Measurements from ENCODE around the gene B4GALT6.

The B4GALT6 gene

DNA sequence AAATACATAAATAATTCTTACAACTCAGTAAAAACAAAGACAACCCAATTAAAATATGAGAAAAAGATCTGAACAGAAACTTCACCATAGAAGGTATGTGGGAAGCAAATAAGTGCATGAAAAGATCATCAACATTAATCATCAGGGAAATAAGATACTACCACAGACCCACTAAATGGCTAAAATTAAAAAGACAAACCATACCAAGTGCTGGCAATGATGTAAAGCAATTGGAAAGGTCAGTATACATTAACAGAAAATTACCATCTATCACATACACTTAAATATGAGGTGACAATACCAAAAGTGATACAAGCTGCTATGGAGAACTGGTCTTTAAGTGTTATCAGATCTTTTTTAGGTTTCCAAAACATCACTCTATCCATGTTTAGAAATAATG lies 48.0 kb downstream of the B4GALT6 start:
- H3K4me3 ChIP-seq (ENCODE audit: low read depth, low read length) = no peak overlapping the region
- TF ChIP-seq CTCF (IDR thresholded peaks at IDR 0.05; ENCODE audit: low read depth, low read length, missing control alignments) = no peak
- DNase-seq (ENCODE audit: low read depth) = no peak

DNA sequence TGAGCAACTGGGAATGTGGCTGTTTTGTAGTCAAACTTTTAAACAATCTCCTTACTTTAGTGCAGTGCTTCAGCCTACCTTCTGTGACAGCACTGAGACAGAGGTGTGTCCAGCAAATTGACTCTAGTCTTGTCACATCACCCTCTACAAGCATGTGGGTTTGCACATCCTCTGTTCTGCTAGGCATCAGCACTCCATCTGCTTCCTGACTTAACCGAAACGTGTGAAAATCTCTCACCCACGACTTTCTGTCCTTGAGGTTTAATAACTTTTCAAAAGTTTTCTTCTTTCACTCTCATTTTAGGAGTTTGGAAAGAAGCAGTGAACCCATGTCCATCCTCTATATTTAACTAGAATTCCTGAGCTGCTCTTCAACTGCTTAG lies 50.1 kb downstream of the B4GALT6 start:
- DNase-seq (ENCODE audit: low read depth) = peak; percentile 80
- TF ChIP-seq CTCF (IDR thresholded peaks at IDR 0.05; ENCODE audit: low read depth, low read length, missing control alignments) = no peak
- no peak overlapping the region for H3K4me3 ChIP-seq (ENCODE audit: low read depth, low read length)

GRCh38 chr18:31633392-31634330 lies 50.7 kb downstream of the B4GALT6 start:
- no peak for TF ChIP-seq CTCF (IDR thresholded peaks at IDR 0.05; ENCODE audit: low read depth, low read length, missing control alignments)
- no peak for DNase-seq (ENCODE audit: low read depth)
- no peak overlapping the region for H3K4me3 ChIP-seq (ENCODE audit: low read depth, low read length)

DNA sequence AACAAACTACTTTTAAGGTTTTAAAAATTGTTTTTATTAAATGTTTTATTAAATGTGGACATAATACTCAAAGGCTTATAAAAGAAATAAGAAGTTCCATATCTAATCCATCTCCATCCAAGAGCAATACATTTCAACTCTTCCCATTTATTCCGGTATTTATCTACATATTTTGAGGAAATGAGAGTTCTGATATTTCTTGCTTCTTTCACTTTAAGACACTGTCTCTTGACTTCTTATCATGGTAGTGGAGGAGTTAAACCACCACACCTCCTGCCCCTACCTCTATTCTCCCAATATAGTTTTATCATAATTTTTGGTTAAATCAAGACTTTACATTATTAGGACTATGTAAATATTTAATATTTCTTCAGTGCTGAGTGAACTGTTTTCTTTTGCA lies 52.0 kb downstream of the B4GALT6 start:
- no peak overlapping the region for H3K4me3 ChIP-seq (ENCODE audit: low read depth, low read length)
- DNase-seq (ENCODE audit: low read depth) = no peak
- TF ChIP-seq CTCF (IDR thresholded peaks at IDR 0.05; ENCODE audit: low read depth, low read length, missing control alignments) = no peak

- H3K4me3 ChIP-seq (ENCODE audit: low read depth, low read length) = no peak overlapping the region
- DNase-seq (ENCODE audit: low read depth) = no peak
- TF ChIP-seq CTCF (IDR thresholded peaks at IDR 0.05; ENCODE audit: low read depth, low read length, missing control alignments) = no peak
Observed at GRCh38 chr18:31631526-31631925, 52.9 kb downstream of the B4GALT6 start.

DNA sequence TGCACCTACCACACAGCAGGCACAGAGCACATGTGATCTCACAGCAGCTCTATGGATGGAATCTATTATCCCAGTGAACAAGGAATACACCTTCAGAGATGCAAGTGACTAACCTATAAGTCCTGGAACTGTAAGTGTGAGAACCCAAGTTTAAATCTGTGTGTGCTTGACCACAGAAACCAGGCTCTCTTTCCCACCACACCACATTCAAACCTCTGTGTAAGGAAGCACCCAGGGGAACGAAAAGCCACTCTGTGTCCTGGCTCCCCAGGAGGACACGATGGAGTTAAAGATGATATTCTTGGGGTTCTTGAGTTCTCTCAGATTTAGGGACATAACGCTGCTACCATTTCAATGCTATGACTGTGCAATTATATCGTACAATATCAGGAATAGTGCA lies 53.8 kb downstream of the B4GALT6 start:
- TF ChIP-seq CTCF (IDR thresholded peaks at IDR 0.05; ENCODE audit: low read depth, low read length, missing control alignments) = no peak
- no peak overlapping the region for H3K4me3 ChIP-seq (ENCODE audit: low read depth, low read length)
- DNase-seq (ENCODE audit: low read depth) = no peak

DNA sequence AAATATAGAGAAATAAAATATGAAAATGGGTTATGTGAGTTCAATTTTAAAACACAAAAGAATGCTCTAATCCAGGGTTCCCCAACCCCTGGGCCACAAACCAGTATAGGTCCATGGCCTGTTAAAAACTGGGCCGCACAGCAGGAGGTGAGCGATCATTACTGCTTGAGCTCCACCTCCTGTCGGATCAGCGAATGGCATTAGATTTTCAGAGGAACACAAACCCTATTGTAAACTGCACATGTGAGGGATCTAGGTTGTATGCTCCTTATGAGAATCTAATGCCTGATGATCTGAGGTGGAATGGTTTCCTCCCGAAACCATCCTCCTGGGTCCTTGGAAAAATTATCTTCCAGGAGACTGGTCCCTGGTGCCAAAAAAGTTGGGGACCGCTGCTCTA lies 58.0 kb downstream of the B4GALT6 start:
- no peak overlapping the region for H3K4me3 ChIP-seq (ENCODE audit: low read depth, low read length)
- TF ChIP-seq CTCF (IDR thresholded peaks at IDR 0.05; ENCODE audit: low read depth, low read length, missing control alignments) = no peak
- DNase-seq (ENCODE audit: low read depth) = no peak

Data from GM12864 (cell line).